Measurements from ENCODE around the gene NDUFB8. TPM values are rescaled to one million over a fixed set of nuclear protein-coding genes. Genes with fewer than 3 reads are reported as not detected.
A peak's percentile ranks its signal among the peaks of the same experiment; 100 is the strongest.

NDUFB8 gene
- total RNA-seq, 1 experiment from 2014 or later = 399 TPM

DNA sequence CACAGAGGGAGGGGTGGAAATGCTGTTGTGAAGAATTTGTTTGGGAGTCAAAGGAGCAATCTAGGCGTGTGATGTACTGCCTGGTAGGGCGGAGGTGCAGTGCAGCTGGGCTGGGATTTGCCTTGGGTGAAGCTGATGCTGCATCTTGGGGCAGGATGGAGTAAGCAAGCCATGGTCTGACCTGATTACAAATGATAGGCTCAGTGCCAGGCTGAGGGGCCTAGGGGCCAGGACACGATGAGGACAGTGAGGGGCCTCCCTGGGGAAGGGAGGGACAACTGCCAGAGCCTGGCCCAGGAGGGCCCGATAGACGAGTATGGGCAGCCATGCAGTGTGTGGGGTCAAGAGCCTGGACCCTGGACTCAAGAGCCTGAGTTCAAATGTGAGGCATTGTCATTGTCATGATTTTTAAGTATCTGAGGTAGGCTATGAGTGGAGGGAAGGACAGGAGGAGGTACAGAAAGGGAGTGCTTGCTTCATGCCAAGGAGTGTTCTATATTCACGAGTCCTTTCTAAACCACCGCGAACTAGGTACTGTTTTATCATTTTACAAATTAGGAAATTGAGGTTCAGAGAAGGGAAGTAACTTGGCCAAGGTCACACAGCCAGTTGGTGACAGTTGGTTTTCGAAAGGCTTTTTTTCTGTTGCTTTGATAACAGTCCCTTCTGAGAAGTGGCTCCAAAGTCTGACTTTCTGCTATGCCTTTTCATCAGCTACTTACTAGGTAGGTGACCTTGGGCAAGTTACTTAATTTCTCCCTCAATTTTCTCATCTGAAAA, 35.7 kb upstream of the NDUFB8 start:
- H3K4me1 ChIP-seq (ENCODE audit: insufficient read depth, low read length) = no peaks in the 10 kb centered on the region
- no peaks in the 10 kb centered on the region for H3K9me2 ChIP-seq (replicated peaks; ENCODE audit: low read length)
- H3K4me2 ChIP-seq (ENCODE audit: low read length) = no peak overlapping the region
- no peak overlapping the region for H3K9ac ChIP-seq (ENCODE audit: low read length)
- ATAC-seq (no peak), DNase-seq (no peak)
- H2AFZ ChIP-seq (ENCODE audit: low read length) = no peak overlapping the region
- POLR2A ChIA-PET (ENCODE audit: unreplicated experiment) = no interaction called here
- no peaks in the 10 kb centered on the region for H3K9me3 ChIP-seq (ENCODE audit: low read length)
- H3F3A ChIP-seq (ENCODE audit: low read length, unreplicated experiment) = no peaks in the 10 kb centered on the region
- CTCF ChIA-PET = no interaction called here
- no peaks in the 10 kb centered on the region for H4K20me1 ChIP-seq (ENCODE audit: low read length)
- no peaks in the 10 kb centered on the region for H3K36me3 ChIP-seq (ENCODE audit: low read depth, low read length)
- H3K4me3 ChIP-seq (ENCODE audit: low read length) = no peak overlapping the region
- H3K27ac ChIP-seq (ENCODE audit: low read length) = no peak overlapping the region
- BruUV-seq (replicated peaks) = no TSS peak
- intact Hi-C loops (cut with micrococcal nuclease) = loop anchor here (10.0 kb wide), 1 partner anchor 309 kb away; no protein-coding TSS in a partner anchor
- no peaks in the 10 kb centered on the region for H3K79me2 ChIP-seq (ENCODE audit: low read length)
- no peaks in the 10 kb centered on the region for H3K27me3 ChIP-seq (ENCODE audit: low read length)
- TF ChIP-seq EZH2phosphoT487 (IDR thresholded peaks at IDR 0.05; ENCODE audit: borderline replicate concordance, low read length) (no peak), EZH2 (IDR thresholded peaks at IDR 0.05; ENCODE audit: low read length, unreplicated experiment) (no peak), CTCF (conservative IDR thresholded peaks at IDR 0.05; ENCODE audit: low read depth, low read length) (no peak)

DNA sequence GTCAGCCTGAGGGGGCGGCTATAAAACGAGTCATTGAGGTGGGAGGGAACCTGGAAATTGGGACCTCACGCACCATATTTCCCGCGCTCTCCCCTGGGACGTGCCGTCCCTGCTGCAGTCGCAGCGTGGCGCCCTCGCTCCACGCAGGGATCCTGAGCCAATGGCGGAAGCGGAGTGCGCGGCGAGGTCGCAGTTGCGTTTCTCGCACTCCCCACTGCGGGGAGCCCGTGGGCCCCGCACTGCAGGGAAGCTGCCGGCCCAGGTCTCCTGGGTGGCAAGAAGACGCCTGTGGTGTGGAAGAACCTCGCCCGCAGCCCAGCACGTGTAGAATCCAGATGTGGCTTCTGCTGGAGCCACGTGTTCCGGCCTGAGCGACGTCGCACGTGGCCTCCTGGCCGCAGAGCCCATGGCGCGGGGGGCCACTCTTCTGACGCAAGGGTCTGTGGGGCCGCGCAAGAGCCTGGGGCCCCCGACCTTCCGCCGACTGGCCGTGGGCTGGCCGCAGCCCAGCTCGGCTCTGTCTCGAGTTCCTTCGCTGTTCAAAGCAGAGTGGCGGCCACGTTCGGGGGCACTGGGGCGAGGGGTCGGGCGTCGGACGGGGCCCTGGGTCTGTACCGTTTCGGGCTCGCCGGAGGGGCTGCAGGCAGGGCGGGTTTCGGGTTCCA, 32.5 kb upstream of the NDUFB8 start:
- Histone ChIP-seq H3K36me3 (ENCODE audit: low read depth, low read length) (no peaks in the 10 kb centered on the region), H2AFZ (ENCODE audit: low read length) (no peak overlapping the region), H3K9me3 (ENCODE audit: low read length) (no peaks in the 10 kb centered on the region), H3K9me2 (replicated peaks; ENCODE audit: low read length) (no peaks in the 10 kb centered on the region), H4K20me1 (ENCODE audit: low read length) (no peaks in the 10 kb centered on the region), H3K9ac (ENCODE audit: low read length) (no peak overlapping the region), H3K4me1 (ENCODE audit: insufficient read depth, low read length) (no peaks in the 10 kb centered on the region), H3K27me3 (ENCODE audit: low read length) (no peaks in the 10 kb centered on the region), H3K4me3 (ENCODE audit: low read length) (no peak overlapping the region), H3K79me2 (ENCODE audit: low read length) (no peaks in the 10 kb centered on the region), H3F3A (ENCODE audit: low read length, unreplicated experiment) (no peaks in the 10 kb centered on the region), H3K4me2 (ENCODE audit: low read length) (no peak overlapping the region), H3K27ac (ENCODE audit: low read length) (no peak overlapping the region)
- POLR2A ChIA-PET (ENCODE audit: unreplicated experiment) = no interaction called here
- DNase-seq (peak; percentile 21), ATAC-seq (peak; percentile 42)
- intact Hi-C loops (cut with micrococcal nuclease) = loop anchor here (10.0 kb wide), 1 partner anchor 313 kb away; no protein-coding TSS in a partner anchor
- no peak for TF ChIP-seq EZH2phosphoT487 (IDR thresholded peaks at IDR 0.05; ENCODE audit: borderline replicate concordance, low read length)
- TF ChIP-seq EZH2 (IDR thresholded peaks at IDR 0.05; ENCODE audit: low read length, unreplicated experiment) = no peak
- peak; percentile 50 for TF ChIP-seq CTCF (conservative IDR thresholded peaks at IDR 0.05; ENCODE audit: low read depth, low read length)
- BruUV-seq (replicated peaks) = no TSS peak
- CTCF ChIA-PET = interaction anchor here (1.0 kb wide), 1 partner anchor 316 kb away, joined by 4 read pairs; no protein-coding TSS in a partner anchor

All from PC-3 (cell line).